ENCODE measurements around the gene IKBKG.

IKBKG gene

GRCh38 chrX:154512879-154513553, 34.4 kb upstream of the IKBKG start:
- H3K36me3 ChIP-seq (ENCODE audit: low read depth) = no peaks in the 10 kb centered on the region
- H3K9me3 ChIP-seq (ENCODE audit: severe bottlenecking) = no peaks in the 10 kb centered on the region
- TF ChIP-seq, protein P1, sequence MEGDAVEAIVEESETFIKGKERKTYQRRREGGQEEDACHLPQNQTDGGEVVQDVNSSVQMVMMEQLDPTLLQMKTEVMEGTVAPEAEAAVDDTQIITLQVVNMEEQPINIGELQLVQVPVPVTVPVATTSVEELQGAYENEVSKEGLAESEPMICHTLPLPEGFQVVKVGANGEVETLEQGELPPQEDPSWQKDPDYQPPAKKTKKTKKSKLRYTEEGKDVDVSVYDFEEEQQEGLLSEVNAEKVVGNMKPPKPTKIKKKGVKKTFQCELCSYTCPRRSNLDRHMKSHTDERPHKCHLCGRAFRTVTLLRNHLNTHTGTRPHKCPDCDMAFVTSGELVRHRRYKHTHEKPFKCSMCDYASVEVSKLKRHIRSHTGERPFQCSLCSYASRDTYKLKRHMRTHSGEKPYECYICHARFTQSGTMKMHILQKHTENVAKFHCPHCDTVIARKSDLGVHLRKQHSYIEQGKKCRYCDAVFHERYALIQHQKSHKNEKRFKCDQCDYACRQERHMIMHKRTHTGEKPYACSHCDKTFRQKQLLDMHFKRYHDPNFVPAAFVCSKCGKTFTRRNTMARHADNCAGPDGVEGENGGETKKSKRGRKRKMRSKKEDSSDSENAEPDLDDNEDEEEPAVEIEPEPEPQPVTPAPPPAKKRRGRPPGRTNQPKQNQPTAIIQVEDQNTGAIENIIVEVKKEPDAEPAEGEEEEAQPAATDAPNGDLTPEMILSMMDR (IDR thresholded peaks at IDR 0.05; ENCODE audit: poor library complexity, severe bottlenecking) = no peak

GRCh38 chrX:154513716-154514115, 33.7 kb upstream of the IKBKG start:
- no peaks in the 10 kb centered on the region for H3K4me1 ChIP-seq (ENCODE audit: insufficient read depth, poor library complexity, severe bottlenecking)
- H3K36me3 ChIP-seq (ENCODE audit: low read depth) = no peaks in the 10 kb centered on the region
- no peaks in the 10 kb centered on the region for H3K9me3 ChIP-seq (ENCODE audit: severe bottlenecking)
- H3K4me3 ChIP-seq (ENCODE audit: severe bottlenecking) = no peak overlapping the region
- no peak for ATAC-seq (ENCODE audit: low read depth)
- TF ChIP-seq, protein P1 (IDR thresholded peaks at IDR 0.05; ENCODE audit: poor library complexity, severe bottlenecking) = no peak
- H3K27ac ChIP-seq (ENCODE audit: poor library complexity, severe bottlenecking) = no peak overlapping the region
- DNase-seq (ENCODE audit: low spot score) = no peak
- no peaks in the 10 kb centered on the region for H3K27me3 ChIP-seq (ENCODE audit: insufficient read depth, poor library complexity, severe bottlenecking)

More at GRCh38 chrX:154512879-154513553, 34.4 kb upstream of the IKBKG start:
- H3K4me1 ChIP-seq (ENCODE audit: insufficient read depth, poor library complexity, severe bottlenecking) = no peaks in the 10 kb centered on the region
- H3K27me3 ChIP-seq (ENCODE audit: insufficient read depth, poor library complexity, severe bottlenecking) = no peaks in the 10 kb centered on the region
- no peak overlapping the region for H3K27ac ChIP-seq (ENCODE audit: poor library complexity, severe bottlenecking)
- ATAC-seq (ENCODE audit: low read depth) (no peak), DNase-seq (ENCODE audit: low spot score) (no peak)
- no peak overlapping the region for H3K4me3 ChIP-seq (ENCODE audit: severe bottlenecking)

DNA sequence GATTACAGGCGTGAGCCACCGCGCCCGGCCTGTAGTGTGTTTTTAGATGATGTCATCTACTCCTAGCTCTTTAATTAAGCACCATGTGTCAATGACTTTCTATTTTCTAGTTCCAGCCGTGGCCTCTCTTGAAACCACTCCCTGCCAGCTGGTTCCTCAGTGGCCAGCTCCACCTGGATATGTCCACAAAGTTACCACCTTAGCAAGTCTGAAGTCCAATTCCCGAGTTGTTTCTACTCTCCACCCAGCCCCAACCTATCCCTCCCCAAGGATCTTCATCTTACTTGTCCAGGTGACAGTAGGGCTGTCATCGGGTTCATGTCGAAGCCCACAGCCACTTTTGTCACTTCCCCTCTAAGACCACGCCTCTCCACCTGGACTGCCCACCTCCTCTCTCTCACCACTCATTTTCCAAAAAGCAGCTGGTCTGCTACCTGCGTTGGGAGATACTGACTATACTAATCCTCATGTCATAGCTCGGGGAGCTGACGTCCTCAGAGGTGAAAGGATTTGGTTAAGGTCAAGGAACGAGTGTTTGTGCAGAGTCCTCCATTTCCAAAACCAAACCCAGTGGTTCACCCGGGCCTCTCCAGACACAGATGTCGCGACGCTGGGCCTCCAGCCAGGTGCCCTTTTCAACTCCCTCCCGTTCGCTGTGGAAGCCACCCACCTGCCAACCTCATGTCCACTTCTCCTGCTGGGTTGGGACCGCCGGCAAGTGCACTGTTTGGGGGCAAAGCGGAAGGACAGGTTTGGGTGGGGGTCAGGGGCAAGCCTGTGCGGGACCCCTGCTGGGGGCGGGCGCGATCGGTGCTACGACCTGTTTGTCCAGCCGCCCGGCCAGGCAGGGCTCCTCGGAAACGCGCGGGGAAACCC, 32.1 kb upstream of the IKBKG start:
- DNase-seq (ENCODE audit: low spot score) = no peak
- ATAC-seq (ENCODE audit: low read depth) = no peak; the same call in 2 of the 3 replicates
- Histone ChIP-seq H3K9me3 (ENCODE audit: severe bottlenecking) (no peaks in the 10 kb centered on the region), H3K27ac (ENCODE audit: poor library complexity, severe bottlenecking) (peak overlapping the region; percentile 59), H3K27me3 (ENCODE audit: insufficient read depth, poor library complexity, severe bottlenecking) (no peaks in the 10 kb centered on the region), H3K4me1 (ENCODE audit: insufficient read depth, poor library complexity, severe bottlenecking) (no peaks in the 10 kb centered on the region), H3K36me3 (ENCODE audit: low read depth) (no peaks in the 10 kb centered on the region), H3K4me3 (ENCODE audit: severe bottlenecking) (peak overlapping the region; percentile 57)
- TF ChIP-seq, protein P1 (IDR thresholded peaks at IDR 0.05; ENCODE audit: poor library complexity, severe bottlenecking) = no peak

DNA sequence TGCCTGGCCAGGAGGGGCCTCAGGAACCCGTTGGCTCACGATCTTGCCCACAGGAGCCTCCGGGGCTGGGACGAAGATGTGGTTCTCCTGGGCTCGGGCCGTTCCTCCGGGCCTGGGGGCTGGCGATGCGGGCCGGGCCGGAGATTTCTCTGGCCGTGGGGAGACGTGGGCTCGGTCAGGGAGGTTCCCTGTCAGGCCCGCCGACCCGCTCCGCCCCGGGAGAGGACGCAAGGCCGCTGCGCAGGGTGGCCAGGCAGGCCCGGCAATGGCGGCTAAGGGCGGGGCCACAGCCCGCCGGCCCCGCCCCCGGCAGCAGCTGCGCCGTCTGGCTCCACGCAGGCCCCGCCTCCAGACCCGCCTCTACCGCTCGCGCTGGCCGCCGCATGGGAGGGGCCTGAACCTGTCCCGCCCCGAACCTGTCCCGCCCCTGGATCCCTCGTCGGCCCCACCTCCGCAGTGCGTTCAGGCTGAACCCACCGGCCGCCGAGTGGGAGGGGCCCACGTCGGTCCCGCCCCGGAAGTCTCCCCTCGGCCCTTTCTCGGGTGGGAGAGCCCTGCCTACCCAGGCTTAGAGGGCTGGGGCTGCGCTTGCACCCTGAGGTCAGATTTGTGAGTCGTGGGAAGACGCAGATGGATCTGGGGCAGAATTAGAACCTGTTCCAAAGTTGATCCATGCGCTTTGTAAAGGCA, 31.3 kb upstream of the IKBKG start, which contains the start of gene FAM3A:
FAM3A (minus strand) TSS at position 267 of the 690 bp plus-strand sequence. CDS start 460 bp downstream, outside the sequence.
- Histone ChIP-seq H3K9me3 (ENCODE audit: severe bottlenecking) (no peaks in the 10 kb centered on the region), H3K4me1 (ENCODE audit: insufficient read depth, poor library complexity, severe bottlenecking) (no peaks in the 10 kb centered on the region), H3K27ac (ENCODE audit: poor library complexity, severe bottlenecking) (peak within 1 kb of the TSS; percentile 59), H3K36me3 (ENCODE audit: low read depth) (no peaks in the 10 kb centered on the region), H3K27me3 (ENCODE audit: insufficient read depth, poor library complexity, severe bottlenecking) (no peaks in the 10 kb centered on the region), H3K4me3 (ENCODE audit: severe bottlenecking) (peak within 1 kb of the TSS; percentile 57)
- DNase-seq (ENCODE audit: low spot score) = peak; percentile 89
- TF ChIP-seq, protein P1 (IDR thresholded peaks at IDR 0.05; ENCODE audit: poor library complexity, severe bottlenecking) = no peak
- ATAC-seq (ENCODE audit: low read depth) = peak; percentile 91
